Body of pancreas (tissue), 4 donors: ENCODE measurements around the gene NR5A1. TPM values are rescaled to one million over a fixed set of nuclear protein-coding genes. Genes with fewer than 3 reads are reported as not detected.

Source experiments
- ATAC-seq: fragments of 150-250 bp; one replicate; pipeline ENCODE4 v1.9.1; 2016
- DNase-seq, 4 donors: peaks; one replicate each; pipeline ENCODE4 v3.0.0-alpha.2; 2019
- H3K27ac ChIP-seq, 4 donors: fragments of 200-600 bp; sonication (generic); 1 replicate in 3 of 4; 2 replicates in 1 of 4; pipeline versions ENCODE4 v1.5.1 to v1.6.1; 2016 to 2019; ENCODE audit warnings: mild to moderate bottlenecking in 1 of 4, mixed read lengths in 1 of 4, moderate library complexity in 1 of 4
- H3K27me3 ChIP-seq, 2 donors: fragments of 200-600 bp; sonication (generic); one replicate each; pipeline ENCODE4 v1.6.0; 2016; ENCODE audit warnings: mild to moderate bottlenecking in 1 of 2
- H3K36me3 ChIP-seq, 2 donors: fragments of 200-600 bp; sonication (generic); replicated peaks in 1 of 2; 2 replicates each; pipeline ENCODE4 v1.5.1; 2016; ENCODE audit warnings: low read depth in 2 of 2; ENCODE audit not compliant: insufficient read depth in 1 of 2
- H3K4me1 ChIP-seq: fragments of 200-600 bp; sonication (generic); one replicate; pipeline ENCODE4 v1.6.0; 2016
- H3K4me3 ChIP-seq, 2 donors: fragments of 200-600 bp; sonication (generic); 1 replicate in 1 of 2; 2 replicates in 1 of 2; pipeline ENCODE4 v1.5.1; 2016 to 2019
- H3K9me3 ChIP-seq, 3 donors: fragments of 200-600 bp; sonication (generic); 1 replicate in 2 of 3; 2 replicates in 1 of 3; pipeline ENCODE4 v1.5.1; 2016
- CTCF ChIP-seq, 7 experiments: fragments of 450-650 bp in 4 of 7; fragments of 200-600 bp in 3 of 7; sonication (generic) in 3 of 7; IDR thresholded peaks; one replicate each; pipeline ENCODE4 v1.5.1; 2016 to 2019; ENCODE audit warnings: antibody characterized with exemption in 7 of 7
- POLR2A ChIP-seq, 3 donors: fragments of 450-650 bp; IDR thresholded peaks; one replicate each; pipeline ENCODE4 v1.6.1; 2016; ENCODE audit warnings: antibody characterized with exemption in 3 of 3, mild to moderate bottlenecking in 2 of 3
- WGBS, 2 donors: methylation state at CpG; one replicate each; pipeline ENCODE4 v1.1.5; 2017; 5-methylcytosine and 5-hydroxymethylcytosine counted together
- intact Hi-C: fragments of 100-400 bp; cut with DNase I; formaldehyde crosslinking; loops from one replicate; pipeline ENCODE4 v1.15.1; 2023
- total RNA-seq, 2 donors: library from RNA; depleted of rRNA; stranded (reverse); fragments of >200 nt; gene quantifications; one replicate each; pipeline ENCODE4 v1.1.0, GENCODE V29; 2016

NR5A1 gene
- total RNA-seq, 2 donors from 2014 or later = not detected

GRCh38 chr9:124498499-124499146 is 8.6 kb downstream of the NR5A1 start:
- Histone ChIP-seq H3K9me3 (no peaks in the 10 kb centered on the region), H3K4me1 (peaks cover 7% of the 10 kb centered on the region), H3K36me3 (no peaks in the 10 kb centered on the region), H3K27me3 (peaks cover 0 to 13% of the 10 kb centered on the region in 2 donors), H3K27ac (no peak overlapping the region), H3K4me3 (no peak overlapping the region)
- intact Hi-C loops = no loop called here
- TF ChIP-seq CTCF (IDR thresholded peaks at IDR 0.05) (no peak), POLR2A (IDR thresholded peaks at IDR 0.05) (no peak)
- ATAC-seq = no peak
- WGBS, 2 donors = 21 to 67% methylated on average over 2 to 15 of the region's 15 CpGs
- DNase-seq = no peak

- no peak for TF ChIP-seq CTCF (IDR thresholded peaks at IDR 0.05)
- TF ChIP-seq POLR2A (IDR thresholded peaks at IDR 0.05) = no peak
- 61 to 66% methylated on average over 6 of the region's 6 CpGs for WGBS, 2 donors
- H3K4me3 ChIP-seq = no peak overlapping the region
- intact Hi-C loops = no loop called here
- H3K4me1 ChIP-seq = peaks cover 1% of the 10 kb centered on the region
- no peak overlapping the region for H3K27ac ChIP-seq
- H3K27me3 ChIP-seq = peaks cover 0 to 8% of the 10 kb centered on the region in 2 donors
- DNase-seq = no peak
- ATAC-seq = no peak
- H3K9me3 ChIP-seq = no peaks in the 10 kb centered on the region
- no peaks in the 10 kb centered on the region for H3K36me3 ChIP-seq
Measured at GRCh38 chr9:124498040-124498439, 9.2 kb downstream of the NR5A1 start.

- WGBS, 2 donors = 78 to 79% methylated on average over 8 of the region's 8 CpGs
Measured at GRCh38 chr9:124497441-124497840, 9.8 kb downstream of the NR5A1 start.

GRCh38 chr9:124496463-124496862 is 10.7 kb downstream of the NR5A1 start:
- no peak for ATAC-seq
- H3K27ac ChIP-seq = no peak overlapping the region
- intact Hi-C loops = no loop called here
- 53% methylated on average over 15 of the region's 15 CpGs; no CpG with 5 or more reads in 1 of the 2 donors for WGBS, 2 donors
- no peaks in the 10 kb centered on the region for H3K27me3 ChIP-seq
- H3K4me1 ChIP-seq = no peaks in the 10 kb centered on the region
- no peak overlapping the region for H3K4me3 ChIP-seq
- DNase-seq = no peak
- TF ChIP-seq POLR2A (IDR thresholded peaks at IDR 0.05) = no peak
- no peak for TF ChIP-seq CTCF (IDR thresholded peaks at IDR 0.05)
- H3K9me3 ChIP-seq = no peaks in the 10 kb centered on the region
- H3K36me3 ChIP-seq = no peaks in the 10 kb centered on the region

More at GRCh38 chr9:124497441-124497840, 9.8 kb downstream of the NR5A1 start:
- H3K4me1 ChIP-seq = no peaks in the 10 kb centered on the region
- H3K36me3 ChIP-seq = no peaks in the 10 kb centered on the region
- intact Hi-C loops = no loop called here
- DNase-seq = no peak
- no peak overlapping the region for H3K4me3 ChIP-seq
- no peak overlapping the region for H3K27ac ChIP-seq
- no peak for ATAC-seq
- H3K27me3 ChIP-seq = peaks cover 0 to 2% of the 10 kb centered on the region in 2 donors
- H3K9me3 ChIP-seq = no peaks in the 10 kb centered on the region
- TF ChIP-seq POLR2A (IDR thresholded peaks at IDR 0.05) (no peak), CTCF (IDR thresholded peaks at IDR 0.05) (no peak)

- WGBS, 2 donors = 84 to 93% methylated on average over 3 of the region's 3 CpGs
- Histone ChIP-seq H3K4me1 (no peaks in the 10 kb centered on the region), H3K36me3 (no peaks in the 10 kb centered on the region), H3K27me3 (no peaks in the 10 kb centered on the region), H3K4me3 (no peak overlapping the region), H3K9me3 (no peaks in the 10 kb centered on the region), H3K27ac (no peak overlapping the region)
- ATAC-seq (no peak), DNase-seq (no peak)
- TF ChIP-seq POLR2A (IDR thresholded peaks at IDR 0.05) (no peak), CTCF (IDR thresholded peaks at IDR 0.05) (no peak)
- intact Hi-C loops = no loop called here
Measured at GRCh38 chr9:124496075-124496449, 11.1 kb downstream of the NR5A1 start.
